Stimulated activated CD4-positive, alpha-beta T cell treated with anti-CD3 and anti-CD28 coated beads, Interleukin-1b, Interleukin-23, amount 100 ng/mL, for 24 hours (primary cell): ENCODE data around the gene NPAS3.

Experiments used
- DNase-seq, 4 experiments: peaks; one replicate each; pipeline ENCODE4 v3.0.0-alpha.2; 2020; ENCODE audit warnings: low read depth in 4 of 4, low spot score in 1 of 4

NPAS3 gene

GRCh38 chr14:33249233-33249820, 310.6 kb downstream of the NPAS3 start:
- no peak for DNase-seq

- DNase-seq, result no peak
These were observed 312.3 kb downstream of the NPAS3 start for GRCh38 chr14:33250963-33251362.

- no peak for DNase-seq
These were observed 315.7 kb downstream of the NPAS3 start for GRCh38 chr14:33254342-33254741.

GRCh38 chr14:33254861-33255395, 316.2 kb downstream of the NPAS3 start:
- no peak for DNase-seq

- no peak for DNase-seq
These were observed 319.1 kb downstream of the NPAS3 start for GRCh38 chr14:33257796-33258195.

- DNase-seq, result no peak
These were observed 321.1 kb downstream of the NPAS3 start for GRCh38 chr14:33259764-33260163.

GRCh38 chr14:33271216-33271615, 332.5 kb downstream of the NPAS3 start:
- DNase-seq, result no peak

GRCh38 chr14:33271891-33272290, 333.2 kb downstream of the NPAS3 start:
- DNase-seq, result no peak

- DNase-seq, result no peak
These were observed 335.3 kb downstream of the NPAS3 start for GRCh38 chr14:33273978-33274377.

GRCh38 chr14:33275879-33276278, 337.2 kb downstream of the NPAS3 start:
- DNase-seq, result no peak

GRCh38 chr14:33279865-33280264, 341.2 kb downstream of the NPAS3 start:
- no peak for DNase-seq

GRCh38 chr14:33280646-33281045, 342.0 kb downstream of the NPAS3 start:
- DNase-seq, result no peak

- DNase-seq, result no peak
These were observed 343.9 kb downstream of the NPAS3 start for GRCh38 chr14:33282331-33283230.

GRCh38 chr14:33285902-33286700, 347.4 kb downstream of the NPAS3 start:
- DNase-seq, result no peak

- no peak for DNase-seq
These were observed 348.5 kb downstream of the NPAS3 start for GRCh38 chr14:33287189-33287588.

- no peak for DNase-seq
These were observed 352.0 kb downstream of the NPAS3 start for GRCh38 chr14:33290641-33291040.

GRCh38 chr14:33291529-33292104, 352.9 kb downstream of the NPAS3 start:
- no peak for DNase-seq

GRCh38 chr14:33294419-33294818, 355.7 kb downstream of the NPAS3 start:
- no peak for DNase-seq

- no peak for DNase-seq
These were observed 358.9 kb downstream of the NPAS3 start for GRCh38 chr14:33297565-33297964.

GRCh38 chr14:33307691-33308251, 369.1 kb downstream of the NPAS3 start:
- no peak for DNase-seq

GRCh38 chr14:33309106-33309505, 370.4 kb downstream of the NPAS3 start:
- no peak for DNase-seq
